HepG2 (cell line): ENCODE results near the gene CFAP206. TPM values are rescaled to one million over a fixed set of nuclear protein-coding genes. Genes with fewer than 3 reads are reported as not detected.

ENCODE experiments used
- ATAC-seq: fragments of 200-7000 bp; cut with Tn5 transposase; 3 replicates; pipeline ENCODE4 v1.9.1; 2020; ENCODE audit warnings: mild to moderate bottlenecking, moderate library complexity
- BruUV-seq: library from RNA; stranded (reverse); fragments of 400-500 nt; replicated peaks from 2 replicates; lab custom pipeline; 2021; lab: Mats Ljungman, UMichigan
- CTCF ChIA-PET: fragments of 300-600 bp; formaldehyde crosslinking; extraction: SDS; loops from one replicate; lab custom pipeline; 2021; ENCODE audit warnings: low total read pairs, inconsistent platforms, low intra/inter-chr PET ratio; lab: Yijun Ruan, JAX
- POLR2A ChIA-PET: fragments of 350-600 bp; sonication (Branson Sonifier 250); formaldehyde crosslinking; loops from one replicate; lab custom pipeline; 2020; ENCODE audit warnings: antibody characterized with exemption, inconsistent platforms; lab: Yijun Ruan, JAX
- DNase-seq: peaks from one replicate; pipeline ENCODE4 v3.0.0-alpha.2; 2015; ENCODE audit warnings: low spot score
- FAIRE-seq: peaks from 3 replicates; lab custom pipeline; 2011; peaks lifted over from hg19 to GRCh38; lab: Jason Lieb, UNC
- H2AFZ ChIP-seq: one replicate; pipeline ENCODE4 v1.6.1; 2011; ENCODE audit warnings: low read length, inconsistent platforms
- H3K27ac ChIP-seq: fragments of 300-600 bp; 3 replicates; pipeline ENCODE4 v1.8.0; 2011; ENCODE audit warnings: mixed run types, mild to moderate bottlenecking, mixed read lengths, low read length, inconsistent platforms; ENCODE audit not compliant: insufficient read depth; ENCODE audit errors: extremely low read length
- H3K27me3 ChIP-seq, 2 experiments: fragments of 200-600 bp in 1 of 2; 2 replicates in 1 of 2; 3 replicates in 1 of 2; pipeline versions ENCODE4 v1.6.0 to v1.8.0; 2011; ENCODE audit warnings: low read length in 2 of 2, mild to moderate bottlenecking in 2 of 2, moderate library complexity in 2 of 2, inconsistent platforms in 1 of 2; ENCODE audit not compliant: insufficient read depth in 2 of 2, control insufficient read depth in 1 of 2
- H3K36me3 ChIP-seq, 2 experiments: fragments of 200-600 bp in 1 of 2; replicated peaks in 1 of 2; 2 replicates in 1 of 2; 3 replicates in 1 of 2; pipeline versions ENCODE4 v1.5.1 to v1.8.0; 2011; ENCODE audit warnings: low read length in 2 of 2, inconsistent platforms in 1 of 2; ENCODE audit not compliant: insufficient read depth in 2 of 2, control insufficient read depth in 1 of 2
- H3K4me1 ChIP-seq: 2 replicates; pipeline ENCODE4 v1.5.1; 2012; ENCODE audit warnings: low read length, inconsistent platforms; ENCODE audit not compliant: insufficient read depth
- H3K4me2 ChIP-seq: 2 replicates; pipeline ENCODE4 v1.6.0; 2011; ENCODE audit warnings: low read depth, low read length, inconsistent platforms
- H3K4me3 ChIP-seq, 3 experiments: fragments of 200-600 bp in 1 of 3; sonication (generic), shearing (Covaris generic) in 1 of 3; replicated peaks in 1 of 3; 2 replicates each; pipeline ENCODE4 v1.5.1; 2011 to 2016; ENCODE audit warnings: low read length in 3 of 3, inconsistent platforms in 2 of 3, low read depth in 2 of 3, mild to moderate bottlenecking in 2 of 3, control low read depth in 1 of 3, mixed read lengths in 1 of 3; ENCODE audit not compliant: insufficient read depth in 1 of 3
- H3K79me2 ChIP-seq: one replicate; pipeline ENCODE4 v1.6.1; 2011; ENCODE audit warnings: low read length, inconsistent platforms; ENCODE audit not compliant: insufficient read depth
- H3K9ac ChIP-seq: 2 replicates; pipeline ENCODE4 v1.6.0; 2011; ENCODE audit warnings: mild to moderate bottlenecking, low read depth, low read length, inconsistent platforms; ENCODE audit not compliant: insufficient read depth
- H3K9me3 ChIP-seq: 2 replicates; pipeline ENCODE4 v1.5.1; 2012; ENCODE audit warnings: mild to moderate bottlenecking, low read length
- H4K20me1 ChIP-seq: 2 replicates; pipeline ENCODE4 v1.6.0; 2011; ENCODE audit warnings: inconsistent platforms, mild to moderate bottlenecking, low read length, moderate library complexity; ENCODE audit not compliant: insufficient read depth
- CEBPB ChIP-seq: IDR thresholded peaks from 2 replicates; pipeline ENCODE4 v1.6.1; 2011; ENCODE audit warnings: low read depth, low read length, improper control_type of control experiment, borderline replicate concordance
- FOXP4 ChIP-seq: sonication (generic); formaldehyde crosslinking; IDR thresholded peaks from 2 replicates; pipeline ENCODE4 v1.4.0; 2020; ENCODE audit warnings: missing genetic modification reagents
- LCORL ChIP-seq, 2 experiments: fragments of 450-650 bp in 1 of 2; sonication (generic) in 1 of 2; formaldehyde crosslinking in 1 of 2; IDR thresholded peaks; 2 replicates each; pipeline versions ENCODE4 v1.5.0 to v1.6.1; 2017 to 2020; ENCODE audit warnings: antibody characterized with exemption in 1 of 2, missing genetic modification reagents in 1 of 2
- MED13 ChIP-seq: sonication (generic); formaldehyde crosslinking; IDR thresholded peaks from 2 replicates; pipeline ENCODE4 v1.5.0; 2020; ENCODE audit warnings: missing genetic modification reagents
- MZF1 ChIP-seq: sonication (generic); formaldehyde crosslinking; IDR thresholded peaks from 2 replicates; pipeline ENCODE4 v1.8.1; 2023; ENCODE audit warnings: mild to moderate bottlenecking, missing genetic modification reagents, borderline replicate concordance
- NCOA1 ChIP-seq: sonication (generic); formaldehyde crosslinking; IDR thresholded peaks from 2 replicates; pipeline ENCODE4 v1.9.0; 2021; ENCODE audit warnings: missing genetic modification reagents
- RNF2 ChIP-seq: fragments of 450-650 bp; conservative IDR thresholded peaks from 2 replicates; pipeline ENCODE4 v1.6.1; 2016; ENCODE audit warnings: low read depth
- STAT5B ChIP-seq: sonication (generic); formaldehyde crosslinking; IDR thresholded peaks from 2 replicates; pipeline ENCODE4 v1.4.0; 2020; ENCODE audit warnings: missing genetic modification reagents
- TBX3 ChIP-seq: fragments of 450-650 bp; IDR thresholded peaks from 2 replicates; pipeline ENCODE4 v1.6.1; 2017; ENCODE audit warnings: antibody characterized with exemption, mild to moderate bottlenecking, inconsistent platforms, borderline replicate concordance
- TEAD3 ChIP-seq: optimal IDR thresholded peaks from 2 replicates; pipeline ENCODE3; 2016; ENCODE audit warnings: borderline replicate concordance
- ZBTB38 ChIP-seq: sonication (generic); formaldehyde crosslinking; IDR thresholded peaks from 2 replicates; pipeline ENCODE4 v1.5.1; 2020; ENCODE audit warnings: mild to moderate bottlenecking, missing genetic modification reagents
- ZFP90 ChIP-seq: sonication (generic); formaldehyde crosslinking; IDR thresholded peaks from 2 replicates; pipeline ENCODE4 v1.8.0; 2022; ENCODE audit warnings: missing genetic modification reagents, mild to moderate bottlenecking, inconsistent platforms, borderline replicate concordance
- ZNF33B ChIP-seq: sonication (generic); formaldehyde crosslinking; IDR thresholded peaks from 2 replicates; pipeline ENCODE4 v1.5.1; 2020; ENCODE audit warnings: mild to moderate bottlenecking, missing genetic modification reagents
- ZNF512B ChIP-seq: sonication (generic); formaldehyde crosslinking; IDR thresholded peaks from 2 replicates; pipeline ENCODE4 v1.5.1; 2020; ENCODE audit warnings: missing genetic modification reagents, mild to moderate bottlenecking, borderline replicate concordance
- ZNF724P ChIP-seq: sonication (generic); formaldehyde crosslinking; IDR thresholded peaks from 2 replicates; pipeline ENCODE4 v1.8.0; 2022; ENCODE audit warnings: missing genetic modification reagents, borderline replicate concordance
- ZNF737 ChIP-seq: sonication (generic); formaldehyde crosslinking; IDR thresholded peaks from 2 replicates; pipeline ENCODE4 v1.5.0; 2020; ENCODE audit warnings: missing genetic modification reagents, mild to moderate bottlenecking, borderline replicate concordance
- ZXDC ChIP-seq: sonication (generic); formaldehyde crosslinking; IDR thresholded peaks from 2 replicates; pipeline ENCODE4 v1.5.0; 2020; ENCODE audit warnings: mild to moderate bottlenecking, missing genetic modification reagents
- WGBS: methylation state at CpG from one replicate; pipeline ENCODE4 v1.1.6; 2017; ENCODE audit warnings: low lambda C conversion rate; 5-methylcytosine and 5-hydroxymethylcytosine counted together
- in situ Hi-C: cut with HindIII; loops from 2 replicates; pipeline ENCODE4 v1.10.0; 2017; ENCODE audit warnings: low pct_unique_long_range_greater_than_20kb; ENCODE audit not compliant: extremely low pct_ligation_motif_present
- intact Hi-C: fragments of 100-400 bp; cut with micrococcal nuclease; formaldehyde crosslinking; loops from one replicate; pipeline ENCODE4 v1.10.0; 2022; ENCODE audit not compliant: unreplicated experiment
- polyA plus RNA-seq, 8 experiments: library from polyadenylated mRNA; depleted of rRNA in 3 of 8; stranded (reverse) in 7 of 8; unstranded in 1 of 8; fragments of >200 nt; fragmentation: Illumina TruSeq in 4 of 8; extraction: Trizol in 4 of 8; gene quantifications; 2 replicates each; pipeline versions ENCODE4 v1.2.1 to v1.2.3, GENCODE V29; 2011 to 2016; ENCODE audit warnings: low read depth in 4 of 8, missing spikeins in 1 of 8, mixed read lengths in 1 of 8; ENCODE audit not compliant: insufficient read depth in 1 of 8
- total RNA-seq, 5 experiments: library from RNA; depleted of rRNA; stranded (reverse); fragments of >200 nt; fragmentation: Illumina TruSeq; extraction: Trizol; gene quantifications; 2 replicates each; pipeline ENCODE4 v1.2.3, GENCODE V29; 2016; ENCODE audit warnings: low read depth in 1 of 5

The CFAP206 gene
- total and polyA plus RNA-seq, 2 of the 13 experiments (the other 11 are each of a cell fraction or from before 2014, with no cell fraction given): not detected

GRCh38 chr6:87473419-87473903 is 65.7 kb downstream of the CFAP206 start:
- H3K27me3 ChIP-seq: no peaks in the 10 kb centered on the region; a peak in 1 of 5 replicates
- H3K36me3 ChIP-seq: 0 out of 5 replicates have a peak, but pooled peaks cover under 1 to 1% of the 10 kb centered on the region in 2 experiments
- H3K79me2 ChIP-seq: peaks cover 9% of the 10 kb centered on the region
- H4K20me1 ChIP-seq: no peaks in the 10 kb centered on the region
- H3K27ac ChIP-seq: peak overlapping the region; percentile 71
- ChIA-PET POLR2A (no interaction called here), CTCF (no interaction called here)
- peak overlapping the region; percentile 91 to 100 (median 94) for H3K4me3 ChIP-seq
- no peaks in the 10 kb centered on the region for H3K9me3 ChIP-seq
- DNase-seq: peak; percentile 20
- peaks cover 27% of the 10 kb centered on the region for H3K4me1 ChIP-seq
- in situ Hi-C loops (no loop called here), intact Hi-C loops (loop anchor here (1.0 to 5.0 kb wide), 2 partner anchors 66 to 80 kb away; partner anchors contain the start of gene CFAP206)
- peak overlapping the region; percentile 96 for H3K4me2 ChIP-seq
- no TSS peak for BruUV-seq
- peak; percentile 91 for ATAC-seq
- peak overlapping the region; percentile 85 for H3K9ac ChIP-seq
- peak overlapping the region; percentile 51 for H2AFZ ChIP-seq
- no peak for FAIRE-seq
- WGBS: 0% methylated on average over 14 of the region's 15 CpGs
- TF ChIP-seq ZXDC (0 out of 2 replicates have a peak, but pooled peaks have one; percentile 56), MZF1 (CRISPR knock-in tag) (0 out of 2 replicates have a peak, but pooled peaks have one; percentile 8), MED13 (no peak), CEBPB (peak; percentile 72), ZNF737 (CRISPR knock-in tag) (0 out of 2 replicates have a peak, but pooled peaks have one; percentile 0), TEAD3 (peak; percentile 5), ZNF724P (no peak), STAT5B (CRISPR knock-in tag) (no peak), TBX3 (no peak), ZBTB38 (CRISPR knock-in tag) (0 out of 2 replicates have a peak, but pooled peaks have one; percentile 0), ZNF33B (no peak), ZNF512B (CRISPR knock-in tag) (no peak), FOXP4 (no peak), RNF2 (no peak), LCORL (IDR thresholded peaks at IDR 0.05) (no peak), LCORL (CRISPR knock-in tag; IDR thresholded peaks at IDR 0.05) (no peak), ZFP90 (no peak; the same call in 1 of the 2 replicates), NCOA1 (CRISPR knock-in tag) (0 out of 2 replicates have a peak, but pooled peaks have one; percentile 9)
